ENCODE measurements around the gene RBPJ. TPM values are rescaled to one million over a fixed set of nuclear protein-coding genes. Genes with fewer than 3 reads are reported as not detected.
"Not testable (repeated sequence)": the region's sequence is repeated elsewhere in the genome, so short reads cannot be mapped to it uniquely, and the experiment has no call there.

Gene RBPJ
- total RNA-seq, 1 donor from 2014 or later, result 51.4 TPM

- ChIA-PET POLR2A (no interaction called here), CTCF (no interaction called here)
- ATAC-seq (ENCODE audit: low read depth) (no peak), DNase-seq (no peak)
- H3K27ac Mint-ChIP-seq, result no peak overlapping the region
- no peaks in the 10 kb centered on the region for H3K27me3 Mint-ChIP-seq
- TF ChIP-seq, protein P1, sequence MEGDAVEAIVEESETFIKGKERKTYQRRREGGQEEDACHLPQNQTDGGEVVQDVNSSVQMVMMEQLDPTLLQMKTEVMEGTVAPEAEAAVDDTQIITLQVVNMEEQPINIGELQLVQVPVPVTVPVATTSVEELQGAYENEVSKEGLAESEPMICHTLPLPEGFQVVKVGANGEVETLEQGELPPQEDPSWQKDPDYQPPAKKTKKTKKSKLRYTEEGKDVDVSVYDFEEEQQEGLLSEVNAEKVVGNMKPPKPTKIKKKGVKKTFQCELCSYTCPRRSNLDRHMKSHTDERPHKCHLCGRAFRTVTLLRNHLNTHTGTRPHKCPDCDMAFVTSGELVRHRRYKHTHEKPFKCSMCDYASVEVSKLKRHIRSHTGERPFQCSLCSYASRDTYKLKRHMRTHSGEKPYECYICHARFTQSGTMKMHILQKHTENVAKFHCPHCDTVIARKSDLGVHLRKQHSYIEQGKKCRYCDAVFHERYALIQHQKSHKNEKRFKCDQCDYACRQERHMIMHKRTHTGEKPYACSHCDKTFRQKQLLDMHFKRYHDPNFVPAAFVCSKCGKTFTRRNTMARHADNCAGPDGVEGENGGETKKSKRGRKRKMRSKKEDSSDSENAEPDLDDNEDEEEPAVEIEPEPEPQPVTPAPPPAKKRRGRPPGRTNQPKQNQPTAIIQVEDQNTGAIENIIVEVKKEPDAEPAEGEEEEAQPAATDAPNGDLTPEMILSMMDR (IDR thresholded peaks at IDR 0.05), result no peak
- H3K4me1 Mint-ChIP-seq, result peaks cover 6% of the 10 kb centered on the region
- peaks cover 33% of the 10 kb centered on the region for H3K36me3 Mint-ChIP-seq (ENCODE audit: low read depth)
- intact Hi-C loops (cut with micrococcal nuclease), result no loop called here
- H3K9me3 Mint-ChIP-seq, result no peaks in the 10 kb centered on the region
- no peak overlapping the region for H3K4me3 Mint-ChIP-seq
Observed at GRCh38 chr4:26385690-26386089, 64.9 kb downstream of the RBPJ start.

- TF ChIP-seq, protein P1 (IDR thresholded peaks at IDR 0.05), result no peak
- no peaks in the 10 kb centered on the region for H3K9me3 Mint-ChIP-seq
- H3K27ac Mint-ChIP-seq, result no peak overlapping the region
- intact Hi-C loops (cut with micrococcal nuclease), result no loop called here
- peaks cover 36% of the 10 kb centered on the region for H3K36me3 Mint-ChIP-seq (ENCODE audit: low read depth)
- DNase-seq (no peak), ATAC-seq (ENCODE audit: low read depth) (no peak)
- no peaks in the 10 kb centered on the region for H3K27me3 Mint-ChIP-seq
- CTCF ChIA-PET, result no interaction called here
- no peak overlapping the region for H3K4me3 Mint-ChIP-seq
- POLR2A ChIA-PET, result no interaction called here
- H3K4me1 Mint-ChIP-seq, result no peaks in the 10 kb centered on the region
Observed at GRCh38 chr4:26386386-26386785, 65.6 kb downstream of the RBPJ start.

GRCh38 chr4:26388671-26389070 is 67.9 kb downstream of the RBPJ start:
- H3K27ac Mint-ChIP-seq, result no peak overlapping the region
- no peak overlapping the region for H3K4me3 Mint-ChIP-seq
- no peaks in the 10 kb centered on the region for H3K27me3 Mint-ChIP-seq
- H3K36me3 Mint-ChIP-seq (ENCODE audit: low read depth), result peaks cover 38% of the 10 kb centered on the region
- POLR2A ChIA-PET, result no interaction called here
- no peak for DNase-seq
- no peaks in the 10 kb centered on the region for H3K9me3 Mint-ChIP-seq
- intact Hi-C loops (cut with micrococcal nuclease), result no loop called here
- no peaks in the 10 kb centered on the region for H3K4me1 Mint-ChIP-seq
- CTCF ChIA-PET, result no interaction called here
- ATAC-seq (ENCODE audit: low read depth), result no peak
- TF ChIP-seq, protein P1 (IDR thresholded peaks at IDR 0.05), result no peak

DNA sequence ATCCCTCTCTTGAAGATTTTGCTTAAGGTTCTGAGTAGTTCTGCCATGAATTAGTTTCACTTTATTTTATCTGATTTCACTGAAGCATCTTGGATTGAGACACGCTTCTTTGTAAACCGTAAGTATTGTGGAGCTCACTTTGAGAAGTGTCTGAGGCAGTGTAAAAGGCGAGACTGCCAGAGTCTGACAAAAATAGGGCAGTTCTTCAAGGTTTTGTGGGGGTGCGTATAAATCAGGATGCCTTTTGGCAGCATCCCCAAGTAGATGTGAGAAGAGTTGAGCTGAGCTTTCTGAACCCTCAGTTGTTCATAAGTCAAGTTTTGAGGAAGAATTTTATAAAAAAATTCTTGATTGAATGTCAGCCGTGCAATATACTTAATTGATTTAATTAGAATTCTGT is 76.3 kb downstream of the RBPJ start:
- ATAC-seq (ENCODE audit: low read depth) (no peak), DNase-seq (no peak)
- POLR2A ChIA-PET, result no interaction called here
- peaks cover 36% of the 10 kb centered on the region for H3K36me3 Mint-ChIP-seq (ENCODE audit: low read depth)
- peaks cover 5% of the 10 kb centered on the region for H3K4me1 Mint-ChIP-seq
- intact Hi-C loops (cut with micrococcal nuclease), result no loop called here
- no peak overlapping the region for H3K27ac Mint-ChIP-seq
- H3K27me3 Mint-ChIP-seq, result no peaks in the 10 kb centered on the region
- TF ChIP-seq, protein P1 (IDR thresholded peaks at IDR 0.05), result no peak
- CTCF ChIA-PET, result interaction anchor here (1.0 kb wide), 1 partner anchor 67 kb away, joined by 3 read pairs; no protein-coding TSS in a partner anchor
- H3K9me3 Mint-ChIP-seq, result no peaks in the 10 kb centered on the region
- no peak overlapping the region for H3K4me3 Mint-ChIP-seq

DNA sequence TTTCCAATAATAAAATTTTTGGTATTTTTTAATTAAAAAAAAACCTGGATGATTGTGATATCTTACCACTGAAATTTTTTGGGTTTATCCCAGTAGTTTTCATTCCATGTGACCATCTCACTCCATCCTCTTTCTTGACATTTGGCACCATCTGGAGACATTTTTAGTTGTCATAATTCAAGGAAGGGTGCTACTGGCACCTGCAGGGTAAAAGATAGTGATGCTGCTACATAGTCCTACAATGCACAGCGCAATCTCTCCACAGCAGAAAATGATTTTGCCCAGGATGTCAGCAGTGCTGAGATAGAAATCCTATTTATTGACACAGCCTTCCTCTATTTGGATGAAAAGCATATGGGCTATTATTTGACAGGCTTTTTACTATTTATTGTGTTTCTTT is 79.3 kb downstream of the RBPJ start:
- intact Hi-C loops (cut with micrococcal nuclease), result no loop called here
- TF ChIP-seq, protein P1 (IDR thresholded peaks at IDR 0.05), result no peak
- ATAC-seq (ENCODE audit: low read depth) (no peak), DNase-seq (no peak)
- Mint-ChIP-seq H3K36me3 (ENCODE audit: low read depth) (peaks cover 28% of the 10 kb centered on the region), H3K9me3 (no peaks in the 10 kb centered on the region), H3K4me3 (no peak overlapping the region), H3K27ac (no peak overlapping the region), H3K4me1 (peaks cover 11% of the 10 kb centered on the region), H3K27me3 (no peaks in the 10 kb centered on the region)
- ChIA-PET POLR2A (interaction anchor here (0.7 kb wide), 1 partner anchor 80 kb away, joined by 3 read pairs; no protein-coding TSS in a partner anchor), CTCF (interaction anchor here (1.4 to 1.5 kb wide), 2 partner anchors 9 to 69 kb away, joined by 4 to 7 read pairs; no protein-coding TSS in a partner anchor)

DNA sequence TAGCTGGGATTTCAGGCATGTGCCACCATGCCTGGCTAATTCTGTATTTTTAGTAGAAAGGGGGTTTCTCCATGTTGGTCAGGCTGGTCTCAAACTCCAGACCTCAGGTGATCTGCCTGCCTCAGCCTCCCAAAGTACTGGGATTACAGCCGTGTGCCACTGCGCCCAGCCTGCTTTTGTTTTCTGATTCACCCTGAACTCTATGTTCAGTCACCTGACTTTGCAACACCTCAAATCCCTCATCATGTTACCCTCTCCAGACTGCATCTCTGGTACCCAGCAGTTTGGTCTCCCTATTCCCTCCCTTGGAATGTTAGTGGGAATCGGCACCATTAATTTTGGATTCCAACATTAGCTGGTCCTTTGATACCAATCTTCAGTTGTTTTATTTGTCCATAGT is 81.2 kb downstream of the RBPJ start:
- Mint-ChIP-seq H3K4me1 (peaks cover 11% of the 10 kb centered on the region), H3K9me3 (peaks cover 11% of the 10 kb centered on the region), H3K36me3 (ENCODE audit: low read depth) (peaks cover 30% of the 10 kb centered on the region)
- ATAC-seq (ENCODE audit: low read depth); POLR2A ChIA-PET; DNase-seq; H3K27me3 Mint-ChIP-seq; H3K27ac Mint-ChIP-seq; intact Hi-C loops (cut with micrococcal nuclease); H3K4me3 Mint-ChIP-seq: not testable (repeated sequence)
- CTCF ChIA-PET, result interaction anchor here (1.0 to 1.1 kb wide), 3 partner anchors 9 to 72 kb away, joined by 3 to 4 read pairs (median 4); no protein-coding TSS in a partner anchor
